Mesodermal cell (in vitro differentiated cells): ENCODE data around the gene RBM19.

ENCODE experiments used
- H3K27ac ChIP-seq: 2 replicates; pipeline ENCODE4 v1.7.0; 2013; ENCODE audit warnings: mild to moderate bottlenecking, low read depth, low read length, moderate library complexity; ENCODE audit not compliant: severe bottlenecking
- H3K36me3 ChIP-seq: 2 replicates; pipeline ENCODE4 v1.7.1; 2013; ENCODE audit warnings: mild to moderate bottlenecking, low read length, moderate library complexity; ENCODE audit not compliant: control insufficient read depth, insufficient read depth
- H3K4me1 ChIP-seq: one replicate; pipeline ENCODE4 v1.7.1; 2013; ENCODE audit warnings: mild to moderate bottlenecking, low read length; ENCODE audit not compliant: insufficient read depth, control insufficient read depth, poor library complexity, severe bottlenecking
- H3K4me3 ChIP-seq: 2 replicates; pipeline ENCODE4 v1.7.0; 2013; ENCODE audit warnings: low read length, control low read depth, mild to moderate bottlenecking; ENCODE audit not compliant: insufficient read depth, poor library complexity, severe bottlenecking; ENCODE audit errors: extremely low read depth
- H3K9me3 ChIP-seq: 2 replicates; pipeline ENCODE4 v1.7.1; 2013; ENCODE audit warnings: mild to moderate bottlenecking, low read length, moderate library complexity; ENCODE audit not compliant: control insufficient read depth
- WGBS, 2 experiments: methylation state at CpG; one replicate each; pipeline ENCODE4 v1.1.5; 2013; ENCODE audit warnings: missing lambda C conversion rate in 2 of 2; ENCODE audit not compliant: insufficient coverage in 2 of 2; 5-methylcytosine and 5-hydroxymethylcytosine counted together

RBM19 gene

GRCh38 chr12:113867258-113867657 is 98.9 kb downstream of the RBM19 start:
- WGBS, 2 experiments: 76 to 82% methylated on average over 3 of the region's 6 CpGs
- no peaks in the 10 kb centered on the region for H3K9me3 ChIP-seq
- H3K4me3 ChIP-seq: no peak overlapping the region
- peaks cover 15% of the 10 kb centered on the region for H3K4me1 ChIP-seq
- H3K27ac ChIP-seq: no peak overlapping the region
- H3K36me3 ChIP-seq: peaks cover 4% of the 10 kb centered on the region

GRCh38 chr12:113866496-113866895 is 99.6 kb downstream of the RBM19 start:
- Histone ChIP-seq H3K27ac (no peak overlapping the region), H3K9me3 (no peaks in the 10 kb centered on the region)
- WGBS, 2 experiments: 90 to 100% methylated on average over 1 of the region's 1 CpG

GRCh38 chr12:113863455-113863845 is 102.7 kb downstream of the RBM19 start:
- no peaks in the 10 kb centered on the region for H3K9me3 ChIP-seq
- peak overlapping the region; percentile 82 for H3K27ac ChIP-seq
- 60% methylated on average over 1 of the region's 2 CpGs; no CpG with 5 or more reads in 1 of the 2 experiments for WGBS, 2 experiments
- H3K4me1 ChIP-seq: peaks cover 42% of the 10 kb centered on the region
- no peak overlapping the region for H3K4me3 ChIP-seq
- peaks cover 1% of the 10 kb centered on the region for H3K36me3 ChIP-seq

More at GRCh38 chr12:113866496-113866895, 99.6 kb downstream of the RBM19 start:
- peaks cover 1% of the 10 kb centered on the region for H3K36me3 ChIP-seq
- H3K4me1 ChIP-seq: peaks cover 23% of the 10 kb centered on the region
- no peak overlapping the region for H3K4me3 ChIP-seq

- peaks cover 42% of the 10 kb centered on the region for H3K4me1 ChIP-seq
- H3K36me3 ChIP-seq: peaks cover 4% of the 10 kb centered on the region
- peak overlapping the region; percentile 82 for H3K27ac ChIP-seq
- no peak overlapping the region for H3K4me3 ChIP-seq
- H3K9me3 ChIP-seq: no peaks in the 10 kb centered on the region
- 37 to 40% methylated on average over 3 to 11 of the region's 18 CpGs for WGBS, 2 experiments
Measured at GRCh38 chr12:113862590-113863454, 103.3 kb downstream of the RBM19 start.

GRCh38 chr12:113861708-113862312 is 104.3 kb downstream of the RBM19 start:
- peak overlapping the region; percentile 73 for H3K27ac ChIP-seq
- peaks cover 42% of the 10 kb centered on the region for H3K4me1 ChIP-seq
- WGBS, 2 experiments: 78 to 82% methylated on average over 7 to 9 of the region's 9 CpGs
- H3K4me3 ChIP-seq: no peak overlapping the region
- no peaks in the 10 kb centered on the region for H3K9me3 ChIP-seq
- peaks cover 12% of the 10 kb centered on the region for H3K36me3 ChIP-seq

- Histone ChIP-seq H3K36me3 (peaks cover 21% of the 10 kb centered on the region), H3K27ac (peak overlapping the region; percentile 73), H3K4me3 (no peak overlapping the region), H3K4me1 (peaks cover 42% of the 10 kb centered on the region), H3K9me3 (no peaks in the 10 kb centered on the region)
- 67 to 68% methylated on average over 6 of the region's 7 CpGs for WGBS, 2 experiments
Measured at GRCh38 chr12:113860950-113861349, 105.2 kb downstream of the RBM19 start.

GRCh38 chr12:113860059-113860820 is 105.9 kb downstream of the RBM19 start:
- H3K27ac ChIP-seq: peak overlapping the region; percentile 73
- H3K4me1 ChIP-seq: peaks cover 42% of the 10 kb centered on the region
- 76 to 83% methylated on average over 13 to 17 of the region's 17 CpGs for WGBS, 2 experiments

GRCh38 chr12:113858841-113859386 is 107.2 kb downstream of the RBM19 start:
- H3K36me3 ChIP-seq: peaks cover 21% of the 10 kb centered on the region
- H3K4me1 ChIP-seq: peaks cover 41% of the 10 kb centered on the region
- no peak overlapping the region for H3K4me3 ChIP-seq
- H3K27ac ChIP-seq: no peak overlapping the region
- H3K9me3 ChIP-seq: no peaks in the 10 kb centered on the region
- 74 to 76% methylated on average over 6 to 8 of the region's 8 CpGs for WGBS, 2 experiments

More at GRCh38 chr12:113860059-113860820, 105.9 kb downstream of the RBM19 start:
- Histone ChIP-seq H3K9me3 (no peaks in the 10 kb centered on the region), H3K36me3 (peaks cover 21% of the 10 kb centered on the region), H3K4me3 (no peak overlapping the region)

GRCh38 chr12:113857371-113857770 is 108.8 kb downstream of the RBM19 start:
- H3K36me3 ChIP-seq: peaks cover 21% of the 10 kb centered on the region
- H3K9me3 ChIP-seq: no peaks in the 10 kb centered on the region
- no peak overlapping the region for H3K4me3 ChIP-seq
- no peak overlapping the region for H3K27ac ChIP-seq
- 94 to 96% methylated on average over 12 of the region's 12 CpGs for WGBS, 2 experiments
- peaks cover 28% of the 10 kb centered on the region for H3K4me1 ChIP-seq

- H3K4me1 ChIP-seq: peaks cover 15% of the 10 kb centered on the region
- WGBS, 2 experiments: 85 to 94% methylated on average over 2 to 5 of the region's 7 CpGs
- H3K4me3 ChIP-seq: no peak overlapping the region
- H3K36me3 ChIP-seq: peaks cover 21% of the 10 kb centered on the region
- H3K9me3 ChIP-seq: no peaks in the 10 kb centered on the region
- no peak overlapping the region for H3K27ac ChIP-seq
Measured at GRCh38 chr12:113855998-113856397, 110.1 kb downstream of the RBM19 start.
